A673 (cell line): ENCODE data around the gene TSPYL1. TPM values are rescaled to one million over a fixed set of nuclear protein-coding genes. Genes with fewer than 3 reads are reported as not detected.

Experiments
- BruUV-seq: library from RNA; stranded (reverse); fragments of 400-500 nt; replicated peaks from 2 replicates; lab custom pipeline; 2021; lab: Mats Ljungman, UMichigan
- CTCF ChIA-PET: fragments of 300-600 bp; sonication (Branson Sonifier 250); formaldehyde crosslinking; loops from one replicate; lab custom pipeline; 2022; ENCODE audit warnings: antibody characterized with exemption; lab: Charles Lee
- POLR2A ChIA-PET: fragments of 300-600 bp; sonication (Branson Sonifier 250); formaldehyde crosslinking; loops from one replicate; lab custom pipeline; 2022; ENCODE audit warnings: antibody characterized with exemption; ENCODE audit not compliant: low non-redundant PET; lab: Charles Lee
- DNase-seq: peaks from one replicate; pipeline ENCODE4 v3.0.0-alpha.2; 2015; ENCODE audit warnings: low spot score
- H3K27ac ChIP-seq: fragments of 200-600 bp; sonication (generic); 2 replicates; pipeline ENCODE4 v1.5.1; 2016; ENCODE audit warnings: mixed run types, low read depth, mild to moderate bottlenecking, mixed read lengths, antibody characterized with exemption, low read length; ENCODE audit not compliant: poor library complexity, severe bottlenecking
- H3K27me3 ChIP-seq: fragments of 200-600 bp; sonication (generic); replicated peaks from 2 replicates; pipeline ENCODE4 v1.6.1; 2017; ENCODE audit warnings: mixed run types, low read depth, mild to moderate bottlenecking, mixed read lengths, antibody characterized with exemption, low read length; ENCODE audit not compliant: insufficient read depth, poor library complexity
- H3K36me3 ChIP-seq: fragments of 200-600 bp; sonication (generic); 2 replicates; pipeline ENCODE4 v1.6.1; 2016; ENCODE audit warnings: mixed run types, mild to moderate bottlenecking, mixed read lengths, antibody characterized with exemption, low read length; ENCODE audit not compliant: insufficient read depth, poor library complexity, severe bottlenecking
- H3K4me1 ChIP-seq: fragments of 200-600 bp; sonication (generic); 2 replicates; pipeline ENCODE4 v1.6.1; 2017; ENCODE audit warnings: mixed run types, mild to moderate bottlenecking, mixed read lengths, antibody characterized with exemption, low read length; ENCODE audit not compliant: insufficient read depth, poor library complexity, severe bottlenecking
- H3K4me3 ChIP-seq: fragments of 200-600 bp; sonication (generic); 2 replicates; pipeline ENCODE4 v1.5.1; 2016; ENCODE audit warnings: low read depth, mixed run types, mild to moderate bottlenecking, mixed read lengths, low read length; ENCODE audit not compliant: poor library complexity, severe bottlenecking
- H3K9me3 ChIP-seq: fragments of 200-600 bp; sonication (generic); 2 replicates; pipeline ENCODE4 v1.6.1; 2016; ENCODE audit warnings: mixed run types, low read depth, mild to moderate bottlenecking, mixed read lengths, antibody characterized with exemption, low read length; ENCODE audit not compliant: poor library complexity, severe bottlenecking
- CTCF ChIP-seq: fragments of 300-800, 200-600 bp; sonication (generic); conservative IDR thresholded peaks from 2 replicates; pipeline ENCODE4 v1.5.1; 2017; ENCODE audit warnings: low read depth, mild to moderate bottlenecking, antibody characterized with exemption, low read length, moderate library complexity, mixed read lengths
- EZH2 ChIP-seq: fragments of 200-600 bp; sonication (generic); IDR thresholded peaks from 2 replicates; pipeline ENCODE4 v1.6.1; 2017; ENCODE audit warnings: borderline replicate concordance, low read depth, mild to moderate bottlenecking, mixed read lengths, antibody characterized with exemption, low read length; ENCODE audit not compliant: poor library complexity, severe bottlenecking
- intact Hi-C: fragments of 100-400 bp; cut with micrococcal nuclease; formaldehyde crosslinking; loops from one replicate; pipeline ENCODE4 v1.10.0; 2022; ENCODE audit not compliant: unreplicated experiment
- total RNA-seq: library from RNA; stranded (reverse); gene quantifications from 2 replicates; pipeline ENCODE4 v1.2.3, GENCODE V29; 2021

The TSPYL1 gene
- total RNA-seq, 1 experiment from 2014 or later: 41.1 TPM

- no peaks in the 10 kb centered on the region for H3K9me3 ChIP-seq
- DNase-seq: no peak
- no peaks in the 10 kb centered on the region for H3K27me3 ChIP-seq
- ChIA-PET CTCF (interaction anchor here (0.6 to 1.0 kb wide), 2 partner anchors 12 to 57 kb away, joined by 4 to 5 read pairs; no protein-coding TSS in a partner anchor), POLR2A (no interaction called here)
- intact Hi-C loops: loop anchor here (10.0 kb wide), 1 partner anchor 154 kb away; no protein-coding TSS in a partner anchor
- peak overlapping the region; percentile 94 for H3K4me3 ChIP-seq
- peaks cover 5% of the 10 kb centered on the region for H3K36me3 ChIP-seq
- H3K4me1 ChIP-seq: peaks cover 33% of the 10 kb centered on the region
- TF ChIP-seq EZH2 (no peak), CTCF (no peak)
- H3K27ac ChIP-seq: peak overlapping the region; percentile 92
- BruUV-seq: TSS peak; percentile 40
Measured at GRCh38 chr6:116280161-116280932, 617 bp upstream of the TSPYL1 start.

- Histone ChIP-seq H3K27me3 (no peaks in the 10 kb centered on the region), H3K9me3 (no peaks in the 10 kb centered on the region), H3K4me1 (peaks cover 33% of the 10 kb centered on the region), H3K27ac (peak overlapping the region; percentile 92), H3K36me3 (peaks cover 5% of the 10 kb centered on the region), H3K4me3 (peak overlapping the region; percentile 94)
- TSS peak; percentile 48 for BruUV-seq
- ChIA-PET CTCF (no interaction called here), POLR2A (no interaction called here)
- TF ChIP-seq CTCF: no peak
- no peak for TF ChIP-seq EZH2
- intact Hi-C loops: loop anchor here (5.0 to 10.0 kb wide), 2 partner anchors 368 to 566 kb away; no protein-coding TSS in a partner anchor
- no peak for DNase-seq
Measured at GRCh38 chr6:116278854-116279231, 887 bp downstream of the TSPYL1 start.

GRCh38 chr6:116278481-116278829, 1.3 kb downstream of the TSPYL1 start:
- H3K4me3 ChIP-seq: peak overlapping the region; percentile 94
- H3K4me1 ChIP-seq: peaks cover 33% of the 10 kb centered on the region
- H3K27ac ChIP-seq: no peak overlapping the region
- H3K36me3 ChIP-seq: peaks cover 6% of the 10 kb centered on the region
- no peaks in the 10 kb centered on the region for H3K9me3 ChIP-seq
- no peak for TF ChIP-seq CTCF
- TF ChIP-seq EZH2: no peak
- intact Hi-C loops: loop anchor here (5.0 to 10.0 kb wide), 2 partner anchors 369 to 566 kb away; no protein-coding TSS in a partner anchor
- ChIA-PET POLR2A (no interaction called here), CTCF (no interaction called here)
- DNase-seq: no peak
- H3K27me3 ChIP-seq: no peaks in the 10 kb centered on the region
- no TSS peak for BruUV-seq
